ENCODE measurements around the gene KREMEN2.
"Not testable (repeated sequence)": the region's sequence is repeated elsewhere in the genome, so short reads cannot be mapped to it uniquely, and the experiment has no call there.

KREMEN2 gene

GRCh38 chr16:2943716-2944115, 20.4 kb upstream of the KREMEN2 start:
- not testable (repeated sequence) for DNase-seq

GRCh38 chr16:2946649-2947048, 17.4 kb upstream of the KREMEN2 start:
- DNase-seq = no peak

- DNase-seq = no peak
Measured at GRCh38 chr16:2948807-2949704, 15.0 kb upstream of the KREMEN2 start.

- DNase-seq = no peak
Measured at GRCh38 chr16:2949705-2950352, 14.2 kb upstream of the KREMEN2 start.

- no peak for DNase-seq
Measured at GRCh38 chr16:2950353-2950724, 13.7 kb upstream of the KREMEN2 start.

GRCh38 chr16:2950773-2951172, 13.3 kb upstream of the KREMEN2 start:
- no peak for DNase-seq

GRCh38 chr16:2952679-2953078, 11.4 kb upstream of the KREMEN2 start:
- peak; percentile 48 for DNase-seq

GRCh38 chr16:2953706-2954627, 10.1 kb upstream of the KREMEN2 start:
- peak; percentile 25 for DNase-seq

GRCh38 chr16:2954656-2955381, 9.3 kb upstream of the KREMEN2 start:
- DNase-seq = no peak

- no peak for DNase-seq
Measured at GRCh38 chr16:2955438-2955778, 8.7 kb upstream of the KREMEN2 start.

GRCh38 chr16:2955779-2956578, 8.1 kb upstream of the KREMEN2 start:
- no peak for DNase-seq

GRCh38 chr16:2956579-2956956, 7.5 kb upstream of the KREMEN2 start:
- no peak for DNase-seq

- no peak for DNase-seq
Measured at GRCh38 chr16:2959206-2959605, 4.9 kb upstream of the KREMEN2 start.

- DNase-seq = no peak
Measured at GRCh38 chr16:2960183-2961010, 3.7 kb upstream of the KREMEN2 start.

GRCh38 chr16:2962334-2963073, 1.6 kb upstream of the KREMEN2 start:
- DNase-seq = no peak

GRCh38 chr16:2963074-2963722, 877 bp upstream of the KREMEN2 start:
- DNase-seq = no peak

- peak; percentile 19 for DNase-seq
Measured at GRCh38 chr16:2964475-2965336, 631 bp downstream of the KREMEN2 start.

- no peak for DNase-seq
Measured at GRCh38 chr16:2966043-2966807, 2.1 kb downstream of the KREMEN2 start.

Measured in NCI-H1092 (cell line).